ENCODE measurements around the gene BATF3.

The BATF3 gene

DNA sequence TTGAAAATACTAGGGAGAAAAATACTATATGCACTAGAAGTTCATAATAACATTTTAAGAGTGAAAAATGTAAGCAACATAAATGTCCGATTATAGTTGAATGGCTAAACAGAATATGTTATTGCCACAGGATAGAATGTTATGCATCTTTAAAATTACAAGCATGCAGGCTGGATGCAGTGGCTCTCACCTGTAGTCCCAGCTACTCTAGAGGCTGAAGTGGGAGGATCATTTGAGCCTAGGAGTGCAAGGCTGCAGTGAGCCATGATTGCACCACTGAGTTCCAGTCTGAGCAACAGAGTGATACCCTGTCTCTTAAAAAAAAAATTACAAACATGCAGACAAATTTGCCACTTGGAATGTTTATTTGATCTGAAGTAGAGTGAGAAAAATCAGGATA lies 3.0 kb upstream of the BATF3 start:
- DNase-seq, result no peak

DNA sequence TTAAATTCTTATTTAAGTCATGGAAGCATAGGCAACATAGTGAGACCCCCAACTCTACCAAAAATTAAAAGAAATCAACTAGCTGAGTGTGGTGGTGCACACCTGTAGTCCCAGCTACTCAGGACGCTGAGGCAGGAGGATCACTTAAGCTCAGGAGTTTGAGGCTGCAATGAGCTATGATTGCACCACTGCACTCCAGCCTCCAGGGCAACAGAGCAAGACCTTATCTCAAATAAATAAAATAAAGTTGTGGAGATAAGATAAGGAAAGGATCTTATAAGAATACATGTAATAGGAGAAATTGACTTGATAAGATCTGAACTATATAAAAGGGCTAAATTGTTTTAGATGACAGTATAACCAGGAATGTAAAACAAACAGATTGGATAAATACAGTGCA lies 2.3 kb upstream of the BATF3 start:
- no peak for DNase-seq

DNA sequence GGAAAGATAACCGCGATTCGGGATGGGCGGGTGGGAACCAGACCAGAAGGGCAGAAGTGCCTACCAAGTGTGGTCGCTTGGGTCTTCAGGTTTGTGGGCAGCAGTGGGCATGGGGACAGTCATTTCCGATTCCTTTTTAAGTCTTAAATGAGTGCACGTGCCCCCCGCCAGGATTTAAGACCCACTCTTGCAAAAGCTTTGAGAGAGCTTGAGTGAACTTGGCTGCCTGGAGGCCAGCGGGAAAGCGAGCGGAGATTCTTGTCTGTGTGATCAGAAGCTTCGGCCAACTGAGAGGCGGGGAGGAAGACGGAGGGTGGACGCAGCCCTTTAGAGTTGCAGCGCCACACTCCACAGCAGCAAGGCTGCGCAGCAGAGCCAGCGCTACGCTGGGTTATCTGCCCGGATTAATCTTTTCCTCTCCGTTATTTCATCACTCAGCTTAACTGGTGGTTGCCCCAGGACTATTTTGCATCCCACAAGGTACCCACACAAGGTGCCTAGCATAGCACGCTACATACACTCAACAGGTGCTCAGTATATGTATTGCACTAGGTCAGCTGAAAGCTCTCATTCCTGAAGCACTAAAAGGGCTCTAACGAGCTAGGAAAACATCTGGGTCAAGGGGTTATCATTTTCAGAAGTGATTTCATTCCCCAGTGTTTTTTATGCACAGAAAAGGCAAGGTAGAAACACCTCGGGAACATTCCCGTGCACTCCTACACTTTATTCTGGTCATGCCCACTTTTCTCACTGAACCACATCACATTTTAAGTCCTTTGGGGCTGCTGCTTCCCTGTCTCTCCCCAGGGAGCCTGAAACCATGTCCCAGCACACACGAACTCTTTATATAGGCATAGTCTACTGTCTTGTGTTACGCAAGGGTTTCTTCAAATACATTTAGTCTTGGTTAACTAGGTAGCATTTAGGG lies 1.5 kb upstream of the BATF3 start:
- DNase-seq, result no peak

DNA sequence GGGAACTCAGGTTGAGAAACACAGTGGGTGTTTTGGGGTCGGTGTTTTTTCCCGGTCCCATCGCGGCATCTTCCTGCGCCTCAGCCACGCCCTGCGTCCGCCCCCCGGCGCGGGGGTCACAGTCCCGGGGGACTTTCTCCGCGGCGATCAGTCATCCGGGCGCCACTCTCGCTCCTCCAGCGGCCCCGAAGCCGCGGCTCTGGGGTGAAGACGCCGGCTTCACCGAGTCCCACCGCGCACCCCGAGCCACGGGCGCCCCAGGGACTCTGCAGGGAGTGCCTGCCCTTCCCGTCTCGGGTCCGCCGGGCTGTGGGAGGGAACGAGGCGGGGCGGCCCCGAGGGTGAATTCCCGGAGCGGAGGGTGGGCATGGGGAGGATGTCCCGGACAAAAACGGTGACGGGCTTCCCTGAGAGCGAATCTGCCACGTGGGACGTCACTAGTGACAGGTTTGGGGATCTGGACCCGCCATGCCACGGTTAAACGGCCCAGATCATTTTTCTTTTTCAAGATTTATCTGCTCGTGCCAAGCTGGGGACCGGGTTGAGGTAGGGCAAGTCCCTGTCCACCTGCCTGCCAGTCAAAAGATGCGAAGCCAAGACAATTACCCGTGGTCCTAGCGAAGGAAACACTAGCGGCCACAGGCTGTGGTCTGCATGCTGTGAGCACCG lies 717 bp upstream of the BATF3 start:
- no peak for DNase-seq

DNA sequence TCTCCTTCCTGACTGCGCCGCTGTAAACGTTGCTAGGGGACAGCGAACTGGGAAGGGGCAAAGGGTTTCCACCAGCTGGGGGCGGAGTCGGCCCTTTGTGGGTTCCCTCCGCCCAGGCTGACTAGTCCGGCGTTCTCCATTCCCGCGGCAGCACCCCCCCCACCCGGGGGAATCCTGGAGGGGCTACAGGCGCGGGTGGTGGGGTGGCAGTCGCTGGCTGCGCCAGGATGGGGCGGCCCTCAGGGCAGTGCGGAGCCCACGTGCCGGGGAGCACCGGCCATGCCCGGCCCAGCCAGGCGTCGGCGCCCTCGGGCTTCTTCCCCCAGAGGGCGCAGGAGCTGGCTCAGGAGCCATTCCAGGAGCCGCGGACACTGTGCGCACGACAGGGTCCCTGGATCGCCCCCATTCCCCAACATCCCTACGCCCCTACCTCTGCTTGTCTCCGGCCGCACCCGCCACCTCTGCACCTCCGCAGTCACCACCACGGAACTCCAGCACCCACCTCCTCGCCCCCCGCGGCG lies 476 bp downstream of the BATF3 start:
- peak; percentile 24 to 32 for DNase-seq

DNA sequence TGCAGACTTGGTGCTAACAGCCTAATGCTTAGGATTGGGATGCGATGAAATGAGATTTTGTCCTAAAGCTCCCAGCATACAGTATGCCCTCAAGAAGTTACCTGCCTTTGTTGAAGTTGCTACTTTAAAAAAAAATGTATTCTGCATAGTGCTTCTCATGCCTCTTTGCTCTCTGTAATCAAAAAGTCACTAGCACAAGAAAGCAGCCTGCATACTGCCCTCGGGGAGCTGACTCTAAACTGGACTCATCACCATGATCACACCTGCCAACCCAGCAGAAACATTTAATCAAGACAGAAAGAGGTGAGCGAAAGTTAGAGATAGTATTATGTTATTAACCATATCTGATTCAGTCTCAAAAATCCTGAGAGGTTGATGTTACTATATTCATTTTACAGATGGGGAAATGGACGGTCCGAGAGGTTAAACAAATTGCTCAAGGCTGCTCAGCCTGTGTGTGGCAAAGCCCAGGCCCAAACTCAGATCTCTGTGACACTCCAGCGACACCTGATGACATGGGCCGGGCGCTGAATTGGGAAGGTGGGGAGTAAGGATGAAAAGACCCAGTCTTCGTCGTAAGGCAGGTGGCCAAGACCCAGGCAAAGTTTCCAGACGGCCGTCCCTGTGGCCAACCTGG lies 1.1 kb downstream of the BATF3 start:
- DNase-seq, result no peak

DNA sequence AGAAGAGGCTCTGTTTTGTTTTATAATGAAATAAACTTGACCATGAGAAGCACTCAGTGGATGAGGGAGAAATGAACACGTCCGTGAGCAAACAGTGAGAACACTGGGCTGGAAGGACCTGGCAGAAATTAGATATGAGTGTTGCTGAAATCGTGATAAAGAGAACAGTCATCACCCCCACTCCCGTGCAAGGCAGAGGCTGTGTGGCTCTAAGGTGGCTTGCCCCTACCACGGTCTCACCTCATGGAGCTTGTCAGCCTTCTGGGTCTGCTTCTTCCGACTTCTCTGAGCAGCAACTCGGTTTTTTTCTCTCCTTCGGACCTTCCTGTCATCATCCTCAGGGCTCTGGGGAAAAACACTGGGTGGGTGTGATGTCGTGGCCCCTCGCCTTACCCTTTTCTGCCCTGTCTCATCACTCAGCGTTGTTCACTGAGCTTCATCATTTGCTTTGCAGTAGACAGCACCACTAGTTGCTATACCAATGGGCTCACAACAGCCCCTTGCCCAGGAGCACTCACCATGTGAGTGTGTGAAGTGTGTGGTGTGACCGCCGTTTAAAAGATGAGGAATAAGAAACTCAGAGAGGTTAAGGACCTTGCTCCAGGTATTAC lies 2.8 kb downstream of the BATF3 start:
- no peak for DNase-seq

DNA sequence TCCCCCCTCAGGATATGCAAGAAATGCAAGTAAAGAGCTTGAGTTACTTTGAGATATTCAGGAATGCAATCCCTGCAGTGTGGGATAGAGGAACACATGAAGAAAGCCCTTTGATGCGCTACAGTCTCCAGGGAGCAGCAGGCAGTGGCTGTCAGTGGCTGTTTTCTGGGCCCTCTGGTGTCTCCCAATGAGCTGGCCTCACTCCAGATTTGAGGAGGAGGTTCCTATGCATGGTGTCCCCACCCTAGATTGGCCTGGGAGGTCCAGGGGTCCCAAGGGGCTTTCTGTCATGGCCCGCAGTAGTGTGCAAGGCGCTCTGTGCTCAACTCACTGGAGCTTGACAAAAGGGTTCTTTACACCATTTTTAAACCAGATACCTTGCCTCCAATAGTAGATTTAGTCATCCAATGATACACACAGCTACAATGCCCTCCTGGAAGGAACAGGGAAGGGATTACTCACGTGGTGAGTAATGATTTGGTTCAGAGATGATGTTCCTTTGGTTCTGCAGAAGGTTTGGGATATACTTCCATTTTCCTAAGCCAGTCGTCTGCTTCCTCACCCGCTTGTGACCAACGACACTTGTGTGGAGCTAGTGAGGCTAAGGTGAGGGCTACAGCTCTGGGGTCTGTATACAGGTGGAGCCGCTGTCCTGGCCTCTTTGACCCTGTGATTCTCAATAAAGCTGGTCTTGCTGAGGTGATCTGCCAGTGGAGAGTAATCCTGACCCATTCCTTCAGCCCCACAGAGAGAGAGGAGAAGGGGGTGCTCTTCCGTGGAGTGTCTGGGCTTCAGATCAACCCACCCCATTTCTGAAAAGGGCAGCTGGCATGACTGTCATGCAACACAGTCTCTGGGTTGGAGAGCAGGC lies 6.6 kb downstream of the BATF3 start:
- DNase-seq, result no peak

DNA sequence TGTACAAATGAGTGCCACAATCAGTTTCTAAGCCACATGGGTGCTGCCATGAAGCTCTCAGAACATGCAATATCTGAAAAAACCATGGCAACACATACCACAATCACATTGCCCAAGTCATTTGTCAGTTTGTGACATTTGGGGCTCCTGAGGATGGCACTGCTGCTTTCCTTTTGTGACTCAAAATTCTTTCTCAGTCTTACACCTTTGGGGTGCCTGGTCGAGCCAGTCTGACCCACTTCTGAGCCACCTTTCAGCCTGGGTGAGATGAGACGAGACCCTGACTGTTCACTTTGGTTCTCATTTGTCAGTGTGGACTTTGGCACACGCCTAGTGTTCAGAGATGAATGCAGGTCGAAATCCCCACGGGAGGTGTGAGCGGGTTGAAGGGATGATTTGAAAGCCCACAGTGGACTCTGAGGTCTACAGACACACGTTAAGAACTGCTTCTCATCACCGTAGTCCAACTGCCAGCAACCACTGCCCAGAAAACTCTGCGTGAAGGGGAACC lies 8.0 kb downstream of the BATF3 start:
- no peak for DNase-seq

DNA sequence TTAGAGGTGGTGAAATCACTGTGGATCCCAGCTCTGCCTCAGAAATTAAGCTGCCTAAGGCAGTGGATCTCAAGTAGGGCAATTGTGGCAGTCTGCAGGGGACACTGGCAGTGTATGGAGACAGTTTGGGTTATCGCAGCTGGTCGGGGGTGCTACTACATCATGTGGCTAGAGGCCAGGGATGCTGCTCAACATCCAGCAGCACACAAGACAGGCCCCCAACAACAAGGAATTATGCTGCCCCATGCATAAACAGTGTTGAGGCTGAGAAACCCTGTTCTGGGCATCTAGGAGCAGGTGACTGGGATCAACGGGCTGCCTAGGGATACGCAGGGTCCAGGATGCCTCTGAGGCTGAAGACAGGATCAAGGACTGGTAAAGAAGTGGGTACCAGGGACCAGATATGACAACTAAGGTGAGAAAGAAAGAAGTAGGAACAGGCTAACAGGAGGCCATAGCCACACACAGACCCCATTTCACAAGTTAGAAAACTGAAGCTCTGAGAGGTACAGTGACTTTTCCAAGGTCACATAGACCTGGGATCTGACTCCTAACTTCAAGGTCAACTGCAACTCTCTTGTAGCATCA lies 8.7 kb downstream of the BATF3 start:
- DNase-seq, result no peak

DNA sequence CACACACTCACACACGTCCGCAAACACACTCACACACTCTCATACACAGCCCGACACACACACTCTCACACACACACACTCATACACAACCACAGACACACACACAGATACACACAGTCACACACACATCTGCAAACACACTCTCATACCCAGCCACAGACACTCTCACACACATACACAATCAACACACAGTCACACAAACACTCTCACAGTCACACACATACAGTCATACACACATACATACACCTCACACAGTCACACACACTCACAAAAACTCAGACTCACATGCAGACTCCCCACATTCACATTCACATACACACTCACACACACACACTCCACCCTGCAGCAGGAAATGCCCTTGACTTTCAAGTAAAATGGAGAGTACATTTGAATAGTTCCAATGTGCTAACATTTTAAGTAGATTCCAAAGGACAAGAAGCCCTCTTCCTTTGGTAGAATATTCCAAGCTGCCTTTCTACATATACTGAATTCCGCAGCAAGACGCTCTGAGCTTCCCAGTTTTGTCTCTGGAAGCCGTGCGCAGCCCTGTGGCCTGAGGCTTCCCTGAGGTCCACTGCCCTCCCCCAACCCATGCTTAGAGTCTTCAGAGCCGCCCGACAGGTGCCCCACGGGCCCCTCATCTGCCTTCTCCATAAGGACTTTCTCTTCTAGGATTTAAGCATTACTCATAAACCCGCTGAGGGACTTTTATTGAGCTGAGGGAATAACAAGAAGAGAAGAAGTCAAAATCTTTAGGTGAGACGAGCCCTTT lies 9.7 kb downstream of the BATF3 start:
- DNase-seq, result no peak

DNA sequence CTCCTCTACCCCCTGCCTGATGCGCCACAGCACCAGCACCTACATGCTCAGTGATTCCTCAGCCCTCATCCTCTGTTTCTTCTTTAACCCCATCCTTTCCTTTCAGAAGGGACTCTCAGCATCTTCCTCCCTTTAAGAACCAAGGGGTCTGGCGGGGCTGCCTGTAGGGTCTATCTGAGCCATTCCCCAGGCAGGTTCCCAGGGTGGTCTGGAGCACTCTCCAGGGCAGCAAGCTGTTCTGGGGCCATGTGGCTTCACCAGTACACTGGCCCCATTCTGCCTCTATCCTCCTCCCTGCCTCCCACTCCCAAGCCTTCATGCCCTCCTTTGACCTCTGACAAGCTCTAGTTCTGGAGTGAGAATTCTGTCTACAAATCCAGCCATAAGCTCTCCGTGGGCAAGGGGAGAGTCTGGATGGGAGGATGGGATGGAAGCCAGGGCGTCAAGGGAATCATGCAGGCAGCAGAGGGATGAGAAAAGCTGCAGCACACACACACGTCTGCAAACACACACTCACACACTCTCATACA lies 10.4 kb downstream of the BATF3 start:
- DNase-seq, result no peak

DNA sequence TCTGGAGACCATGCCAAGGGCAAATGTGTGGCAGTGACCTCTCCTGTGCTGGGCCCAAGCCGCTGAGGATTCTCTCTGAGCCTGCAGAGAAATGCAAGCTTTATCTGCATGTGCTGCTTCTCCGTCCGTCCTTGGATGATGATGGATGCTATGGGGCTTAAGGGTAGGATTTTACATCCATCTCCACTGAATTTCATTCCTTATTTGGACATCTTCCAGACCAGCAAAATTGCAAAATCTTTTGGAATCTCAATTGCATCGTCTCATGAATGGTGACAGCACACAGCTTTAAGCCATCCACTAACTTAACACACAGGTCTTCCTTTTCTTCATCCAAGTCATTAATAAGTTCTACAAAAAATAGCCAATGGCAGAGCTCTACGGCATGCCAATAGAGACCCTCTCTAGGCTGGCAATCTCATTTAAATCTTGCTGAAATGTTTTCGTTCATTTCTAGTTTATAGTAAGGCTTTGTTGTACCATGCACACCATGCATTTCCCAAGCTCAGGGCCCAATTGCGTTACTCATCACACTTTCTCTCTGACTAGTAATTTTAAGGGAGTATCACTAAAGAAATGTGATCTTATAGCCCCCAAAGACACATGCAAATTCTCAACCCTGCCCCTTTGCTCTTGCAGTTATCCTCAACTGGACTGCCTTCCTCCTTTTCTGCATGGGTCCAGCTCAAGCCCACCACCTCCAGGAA lies 11.1 kb downstream of the BATF3 start:
- no peak for DNase-seq

DNA sequence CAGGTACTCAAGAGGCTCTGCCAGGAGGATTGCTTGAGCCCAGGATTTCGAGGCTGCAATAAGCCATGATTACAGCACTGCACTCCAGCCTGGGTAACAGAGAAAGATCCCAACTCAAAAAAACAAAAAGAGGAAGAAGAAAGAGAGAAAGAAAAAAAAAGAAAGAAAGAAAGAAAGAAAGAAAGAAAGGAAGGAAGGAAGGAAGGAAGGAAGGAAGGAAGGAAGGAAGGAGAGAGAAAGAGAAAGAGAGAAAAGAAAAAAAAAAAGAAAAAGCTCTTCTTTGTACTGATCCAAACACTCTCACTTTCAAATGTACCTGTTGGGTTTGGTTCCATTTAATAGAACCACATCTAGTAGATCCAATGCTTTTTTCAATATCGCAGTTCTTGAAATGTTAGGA lies 11.8 kb downstream of the BATF3 start:
- DNase-seq, result no peak

DNA sequence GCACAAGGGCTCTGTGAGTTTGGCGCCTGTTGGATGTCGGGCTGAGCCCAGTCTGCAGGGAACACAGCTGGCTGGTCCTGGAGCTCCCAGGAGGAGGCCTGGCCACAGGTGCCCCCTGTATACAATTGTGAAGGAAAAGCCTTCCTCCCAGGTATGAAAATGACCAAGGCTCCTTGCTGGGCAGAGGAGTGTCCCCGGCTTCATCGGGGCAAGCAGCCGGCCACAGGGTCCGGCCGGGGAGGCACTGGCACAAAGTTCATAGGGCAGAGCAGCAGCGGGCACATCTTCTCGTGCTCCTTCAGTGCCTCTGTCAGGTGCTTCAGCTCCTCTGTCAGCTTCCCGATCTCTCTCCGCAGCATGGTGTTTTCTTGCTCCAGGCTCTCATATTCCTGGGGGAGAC lies 13.0 kb downstream of the BATF3 start:
- no peak for DNase-seq

DNA sequence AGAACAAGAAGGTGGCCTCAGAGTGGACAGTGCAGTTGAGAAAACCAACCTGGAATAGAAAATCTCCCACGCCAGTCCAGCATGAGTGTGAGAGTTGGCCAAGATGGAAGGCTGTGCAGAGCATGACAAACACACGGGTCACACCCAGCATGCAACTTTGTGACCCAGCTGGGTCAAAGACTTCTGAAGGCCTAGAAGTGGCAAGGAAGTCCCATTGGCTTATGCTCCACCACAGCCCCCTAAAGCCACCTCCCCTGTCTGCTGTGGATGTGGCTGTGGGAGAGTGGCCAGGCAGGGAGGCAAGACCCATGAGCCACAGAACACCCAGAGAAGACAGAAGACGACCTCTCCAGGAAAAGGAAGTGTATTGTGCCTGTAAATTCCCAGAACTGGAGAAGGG lies 13.6 kb downstream of the BATF3 start:
- DNase-seq, result no peak

DNA sequence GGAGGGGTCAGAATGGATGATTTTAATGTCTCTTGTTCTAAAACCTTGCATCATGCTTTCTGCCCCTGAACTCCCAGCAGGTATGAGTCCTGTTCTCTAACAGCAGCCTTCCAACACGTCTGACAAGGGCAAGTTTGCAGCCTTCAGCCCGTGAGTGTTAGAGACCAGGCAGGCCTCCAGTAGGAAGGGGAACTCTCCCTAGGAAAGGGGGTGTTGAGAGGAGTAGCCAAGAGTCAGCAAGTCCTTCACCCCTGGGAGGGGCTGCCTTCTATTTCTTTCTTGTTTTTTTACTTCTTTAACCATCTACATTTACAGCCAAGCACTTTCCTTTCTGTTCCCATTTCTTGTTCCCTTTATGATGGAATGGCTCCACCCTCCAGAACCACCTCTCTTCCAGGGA lies 14.2 kb downstream of the BATF3 start:
- DNase-seq, result no peak

DNA sequence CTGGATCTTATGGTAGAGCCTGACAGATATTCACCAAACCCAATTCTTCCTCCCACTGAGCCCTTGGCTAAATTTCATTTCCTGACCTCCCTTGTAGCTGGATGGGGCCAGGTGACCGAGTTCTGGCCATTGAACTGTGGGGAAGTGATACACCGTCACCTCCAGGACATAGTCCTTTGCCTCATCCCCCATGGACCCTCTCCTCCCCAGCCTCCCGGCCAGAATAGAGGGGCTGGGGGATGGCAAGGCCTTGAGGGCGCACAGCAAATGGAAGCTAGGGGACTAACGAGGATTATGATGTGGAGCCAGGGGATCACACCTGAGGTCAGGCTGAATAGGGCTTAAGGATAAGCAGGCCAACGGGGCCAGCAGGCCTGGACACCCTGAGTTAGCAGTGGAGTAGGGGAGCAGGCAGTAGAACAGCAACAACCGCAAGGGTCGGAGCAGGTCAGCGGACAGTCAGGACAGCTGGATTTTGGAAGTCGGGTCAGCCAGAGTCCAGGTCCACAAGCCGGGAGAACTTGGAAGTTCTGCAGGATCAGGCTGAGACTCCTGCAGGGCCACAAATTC lies 15.0 kb downstream of the BATF3 start:
- DNase-seq, result no peak

DNA sequence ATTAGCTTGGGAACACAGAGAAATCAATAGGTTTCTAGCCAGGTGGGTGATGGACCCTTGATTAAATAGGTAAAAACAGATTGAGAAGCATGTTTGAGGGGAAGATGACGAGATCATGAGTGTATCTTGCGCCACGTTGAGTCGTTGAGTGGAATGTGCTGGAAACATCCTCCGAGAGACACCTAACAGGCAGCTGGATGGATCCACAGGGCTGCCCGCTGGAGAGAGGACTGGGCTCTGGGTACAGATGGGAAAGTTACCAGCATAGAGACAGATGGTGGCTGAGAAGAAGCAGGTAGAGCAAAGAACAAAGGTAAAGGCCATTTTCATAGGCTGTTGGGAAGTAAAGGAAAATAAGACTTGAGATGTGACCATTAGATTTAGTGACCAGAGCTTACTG lies 15.6 kb downstream of the BATF3 start:
- DNase-seq, result no peak

DNA sequence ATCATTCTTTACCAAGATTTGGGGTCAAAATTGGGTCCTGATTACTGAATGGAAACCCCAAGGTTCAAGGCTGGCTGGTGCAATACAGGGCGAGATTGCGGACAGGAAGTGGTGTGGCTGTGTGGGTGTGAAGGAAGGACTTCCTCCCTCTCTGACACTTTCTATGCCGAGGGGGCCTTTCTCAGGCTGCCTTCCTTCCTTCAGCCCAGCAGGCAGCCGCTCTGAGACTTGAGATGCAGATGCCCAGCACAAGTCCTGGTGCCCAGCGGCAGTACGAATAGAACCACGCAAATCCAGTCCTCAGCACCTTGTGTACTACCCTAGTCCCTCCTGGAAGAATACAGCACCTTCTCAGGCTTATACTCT lies 16.3 kb downstream of the BATF3 start:
- DNase-seq, result no peak

Measured in SHP77 (cell line).